ENCODE data around the gene PLK3. TPM values are rescaled to one million over a fixed set of nuclear protein-coding genes. Genes with fewer than 3 reads are reported as not detected.
"Not testable (repeated sequence)": the region's sequence is repeated elsewhere in the genome, so short reads cannot be mapped to it uniquely, and the experiment has no call there.

Gene PLK3
- total RNA-seq, 1 experiment from 2014 or later = 56.1 TPM

DNA sequence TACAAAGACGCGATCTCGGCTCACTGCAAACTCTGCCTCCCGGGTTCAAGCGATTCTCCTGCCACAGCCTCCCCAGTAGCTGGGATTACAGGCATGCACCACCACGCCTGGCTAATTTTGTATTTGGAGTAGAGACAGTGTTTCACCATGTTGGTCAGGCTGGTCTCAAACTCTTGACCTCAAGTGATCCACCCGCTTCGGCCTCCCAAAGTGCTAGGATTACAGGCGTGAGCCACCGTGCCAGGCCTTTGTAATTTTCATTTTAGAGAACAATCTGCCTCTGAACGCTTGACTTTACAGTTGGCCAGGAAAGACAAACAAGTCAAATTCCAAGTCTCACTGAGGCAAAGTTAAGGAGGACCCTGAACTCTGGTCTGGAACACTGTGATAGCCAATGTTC, 38.1 kb downstream of the PLK3 start:
- H3K9me3 ChIP-seq (ENCODE audit: control insufficient read depth in 1 of 2, insufficient read depth in 1 of 2, low read depth in 1 of 2, low read length in 2 of 2); H3K4me2 ChIP-seq (ENCODE audit: low read length); H3K9ac ChIP-seq (ENCODE audit: low read length); H3K79me2 ChIP-seq (ENCODE audit: insufficient read depth, low read length); ATAC-seq; RAD21 ChIA-PET (ENCODE audit: low non-redundant PET in 1 of 2, low total read pairs in 2 of 2, uncharacterized antibody in 2 of 2, unreplicated experiment in 2 of 2); H4K20me1 ChIP-seq (ENCODE audit: insufficient read depth); H2AFZ ChIP-seq (ENCODE audit: low read depth, low read length, poor library complexity, severe bottlenecking); H3K36me3 ChIP-seq (ENCODE audit: control insufficient read depth in 1 of 2, insufficient read depth in 2 of 2, low read length in 2 of 2); CTCF ChIA-PET; H3K9me2 ChIP-seq (ENCODE audit: insufficient read depth); H3K27me3 ChIP-seq (ENCODE audit: insufficient read depth, low read length); BruUV-seq (replicated peaks); DNase-seq (ENCODE audit: low read depth, low spot score); H3K4me1 ChIP-seq (ENCODE audit: control insufficient read depth in 1 of 2, insufficient read depth in 2 of 2, low read length in 2 of 2); POLR2A ChIA-PET; H3K27ac ChIP-seq (ENCODE audit: low read depth, low read length); H3K4me3 ChIP-seq (replicated peaks in 1 of 2; ENCODE audit: low read depth in 1 of 2, low read length in 2 of 2): not testable (repeated sequence)
- intact Hi-C loops (cut with micrococcal nuclease) = loop anchor here (5.0 kb wide), 1 partner anchor 174 kb away; the partner anchor contains the start of genes HECTD3 and UROD

DNA sequence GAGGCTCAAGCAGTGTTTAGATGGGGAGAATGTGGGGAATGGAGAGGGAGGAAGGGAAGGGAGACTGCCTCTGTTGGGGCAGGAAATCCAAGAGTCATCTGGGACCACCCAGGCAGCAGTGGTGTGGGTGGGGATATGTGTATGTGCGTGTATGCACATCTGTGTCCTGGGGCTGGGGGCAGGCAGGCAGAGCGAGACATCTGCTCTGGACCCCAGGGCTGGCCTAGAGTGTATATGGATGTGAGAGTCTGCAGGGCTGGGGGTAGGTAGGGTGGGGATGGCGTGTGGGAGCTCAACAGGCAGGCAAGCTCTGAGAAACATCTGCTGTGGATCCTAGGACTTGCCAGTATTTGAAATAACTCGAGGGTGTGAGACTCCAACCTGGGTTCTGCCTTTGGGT, 39.4 kb downstream of the PLK3 start:
- CTCF ChIA-PET = no interaction called here
- H3K9me2 ChIP-seq (ENCODE audit: insufficient read depth) = no peaks in the 10 kb centered on the region
- no peaks in the 10 kb centered on the region for H3K36me3 ChIP-seq (ENCODE audit: control insufficient read depth in 1 of 2, insufficient read depth in 2 of 2, low read length in 2 of 2)
- ATAC-seq (no peak), DNase-seq (ENCODE audit: low read depth, low spot score) (no peak)
- BruUV-seq (replicated peaks) = no TSS peak
- intact Hi-C loops (cut with micrococcal nuclease) = loop anchor here (5.0 kb wide), 1 partner anchor 173 kb away; the partner anchor contains the start of genes HECTD3 and UROD
- H3K4me1 ChIP-seq (ENCODE audit: control insufficient read depth in 1 of 2, insufficient read depth in 2 of 2, low read length in 2 of 2) = peaks cover 0 to 10% of the 10 kb centered on the region in 2 experiments; a peak in 1 of 4 replicates
- H2AFZ ChIP-seq (ENCODE audit: low read depth, low read length, poor library complexity, severe bottlenecking) = no peak overlapping the region
- no peak overlapping the region for H3K4me2 ChIP-seq (ENCODE audit: low read length)
- H3K9me3 ChIP-seq (ENCODE audit: control insufficient read depth in 1 of 2, insufficient read depth in 1 of 2, low read depth in 1 of 2, low read length in 2 of 2) = no peaks in the 10 kb centered on the region
- no peak overlapping the region for H3K27ac ChIP-seq (ENCODE audit: low read depth, low read length)
- H3K79me2 ChIP-seq (ENCODE audit: insufficient read depth, low read length) = no peaks in the 10 kb centered on the region
- POLR2A ChIA-PET = no interaction called here
- H4K20me1 ChIP-seq (ENCODE audit: insufficient read depth) = no peaks in the 10 kb centered on the region
- H3K27me3 ChIP-seq (ENCODE audit: insufficient read depth, low read length) = no peaks in the 10 kb centered on the region
- RAD21 ChIA-PET (ENCODE audit: low non-redundant PET in 1 of 2, low total read pairs in 2 of 2, uncharacterized antibody in 2 of 2, unreplicated experiment in 2 of 2) = no interaction called here
- H3K4me3 ChIP-seq (replicated peaks in 1 of 2; ENCODE audit: low read depth in 1 of 2, low read length in 2 of 2) = no peak overlapping the region
- no peak overlapping the region for H3K9ac ChIP-seq (ENCODE audit: low read length)
- no peak for TF ChIP-seq YY1 (IDR thresholded peaks at IDR 0.05; ENCODE audit: extremely low read depth, insufficient replicate concordance, low read depth, low read length)
- TF ChIP-seq JUND (IDR thresholded peaks at IDR 0.05) = no peak
- no peak for TF ChIP-seq ELF1 (IDR thresholded peaks at IDR 0.05; ENCODE audit: borderline replicate concordance, low read depth)
- no peak for TF ChIP-seq EGR1 (IDR thresholded peaks at IDR 0.05; ENCODE audit: low read depth)
- no peak for TF ChIP-seq ZFX (IDR thresholded peaks at IDR 0.05)
- no peak for TF ChIP-seq CBX3 (IDR thresholded peaks at IDR 0.05; ENCODE audit: low read depth)
- TF ChIP-seq, protein P1, sequence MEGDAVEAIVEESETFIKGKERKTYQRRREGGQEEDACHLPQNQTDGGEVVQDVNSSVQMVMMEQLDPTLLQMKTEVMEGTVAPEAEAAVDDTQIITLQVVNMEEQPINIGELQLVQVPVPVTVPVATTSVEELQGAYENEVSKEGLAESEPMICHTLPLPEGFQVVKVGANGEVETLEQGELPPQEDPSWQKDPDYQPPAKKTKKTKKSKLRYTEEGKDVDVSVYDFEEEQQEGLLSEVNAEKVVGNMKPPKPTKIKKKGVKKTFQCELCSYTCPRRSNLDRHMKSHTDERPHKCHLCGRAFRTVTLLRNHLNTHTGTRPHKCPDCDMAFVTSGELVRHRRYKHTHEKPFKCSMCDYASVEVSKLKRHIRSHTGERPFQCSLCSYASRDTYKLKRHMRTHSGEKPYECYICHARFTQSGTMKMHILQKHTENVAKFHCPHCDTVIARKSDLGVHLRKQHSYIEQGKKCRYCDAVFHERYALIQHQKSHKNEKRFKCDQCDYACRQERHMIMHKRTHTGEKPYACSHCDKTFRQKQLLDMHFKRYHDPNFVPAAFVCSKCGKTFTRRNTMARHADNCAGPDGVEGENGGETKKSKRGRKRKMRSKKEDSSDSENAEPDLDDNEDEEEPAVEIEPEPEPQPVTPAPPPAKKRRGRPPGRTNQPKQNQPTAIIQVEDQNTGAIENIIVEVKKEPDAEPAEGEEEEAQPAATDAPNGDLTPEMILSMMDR (IDR thresholded peaks at IDR 0.05 in 2 of 3, conservative IDR thresholded peaks at IDR 0.05 in 1 of 3; ENCODE audit: borderline replicate concordance in 1 of 3, insufficient read depth in 1 of 3, low read depth in 2 of 3, low read length in 2 of 3) = no peak
- no peak for TF ChIP-seq CEBPB (IDR thresholded peaks at IDR 0.05; ENCODE audit: low read depth)
- TF ChIP-seq, protein P2, sequence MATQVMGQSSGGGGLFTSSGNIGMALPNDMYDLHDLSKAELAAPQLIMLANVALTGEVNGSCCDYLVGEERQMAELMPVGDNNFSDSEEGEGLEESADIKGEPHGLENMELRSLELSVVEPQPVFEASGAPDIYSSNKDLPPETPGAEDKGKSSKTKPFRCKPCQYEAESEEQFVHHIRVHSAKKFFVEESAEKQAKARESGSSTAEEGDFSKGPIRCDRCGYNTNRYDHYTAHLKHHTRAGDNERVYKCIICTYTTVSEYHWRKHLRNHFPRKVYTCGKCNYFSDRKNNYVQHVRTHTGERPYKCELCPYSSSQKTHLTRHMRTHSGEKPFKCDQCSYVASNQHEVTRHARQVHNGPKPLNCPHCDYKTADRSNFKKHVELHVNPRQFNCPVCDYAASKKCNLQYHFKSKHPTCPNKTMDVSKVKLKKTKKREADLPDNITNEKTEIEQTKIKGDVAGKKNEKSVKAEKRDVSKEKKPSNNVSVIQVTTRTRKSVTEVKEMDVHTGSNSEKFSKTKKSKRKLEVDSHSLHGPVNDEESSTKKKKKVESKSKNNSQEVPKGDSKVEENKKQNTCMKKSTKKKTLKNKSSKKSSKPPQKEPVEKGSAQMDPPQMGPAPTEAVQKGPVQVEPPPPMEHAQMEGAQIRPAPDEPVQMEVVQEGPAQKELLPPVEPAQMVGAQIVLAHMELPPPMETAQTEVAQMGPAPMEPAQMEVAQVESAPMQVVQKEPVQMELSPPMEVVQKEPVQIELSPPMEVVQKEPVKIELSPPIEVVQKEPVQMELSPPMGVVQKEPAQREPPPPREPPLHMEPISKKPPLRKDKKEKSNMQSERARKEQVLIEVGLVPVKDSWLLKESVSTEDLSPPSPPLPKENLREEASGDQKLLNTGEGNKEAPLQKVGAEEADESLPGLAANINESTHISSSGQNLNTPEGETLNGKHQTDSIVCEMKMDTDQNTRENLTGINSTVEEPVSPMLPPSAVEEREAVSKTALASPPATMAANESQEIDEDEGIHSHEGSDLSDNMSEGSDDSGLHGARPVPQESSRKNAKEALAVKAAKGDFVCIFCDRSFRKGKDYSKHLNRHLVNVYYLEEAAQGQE (IDR thresholded peaks at IDR 0.05; ENCODE audit: low read depth) = no peak
- TF ChIP-seq, protein P3, sequence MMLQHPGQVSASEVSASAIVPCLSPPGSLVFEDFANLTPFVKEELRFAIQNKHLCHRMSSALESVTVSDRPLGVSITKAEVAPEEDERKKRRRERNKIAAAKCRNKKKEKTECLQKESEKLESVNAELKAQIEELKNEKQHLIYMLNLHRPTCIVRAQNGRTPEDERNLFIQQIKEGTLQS (IDR thresholded peaks at IDR 0.05) = no peak
- TF ChIP-seq RAD21 (IDR thresholded peaks at IDR 0.05; ENCODE audit: low read depth) = no peak
- TF ChIP-seq SIN3A (IDR thresholded peaks at IDR 0.05; ENCODE audit: low read depth) = no peak
- no peak for TF ChIP-seq EZH2 (IDR thresholded peaks at IDR 0.05)
- no peak for TF ChIP-seq TCF7L2 (IDR thresholded peaks at IDR 0.05; ENCODE audit: borderline replicate concordance, extremely low read depth, insufficient read depth, insufficient read length)
- no peak for TF ChIP-seq SRF (IDR thresholded peaks at IDR 0.05; ENCODE audit: low read depth)
- TF ChIP-seq POLR2AphosphoS5 (IDR thresholded peaks at IDR 0.05; ENCODE audit: low read depth, low read length) = no peak
